GM12878 (cell line): ENCODE results near the gene CEP57. TPM values are rescaled to one million over a fixed set of nuclear protein-coding genes. Genes with fewer than 3 reads are reported as not detected.
A peak's percentile ranks its signal among the peaks of the same experiment; 100 is the strongest.

ENCODE experiments used
- ATAC-seq: fragments of 200-7000 bp; cut with Tn5 transposase; 3 replicates; pipeline ENCODE4 v1.9.1; 2020; ENCODE audit warnings: mild to moderate bottlenecking, moderate library complexity
- BruUV-seq: library from RNA; stranded (reverse); fragments of 400-500 nt; replicated peaks from 2 replicates; lab custom pipeline; 2021; lab: Mats Ljungman, UMichigan
- CTCF ChIA-PET: fragments of 300-600 bp; sonication (Branson Sonifier 250); formaldehyde crosslinking; extraction: SDS; loops from one replicate; lab custom pipeline; 2021; ENCODE audit warnings: inconsistent platforms; lab: Yijun Ruan, JAX
- POLR2A ChIA-PET: fragments of 350-600 bp; formaldehyde crosslinking; extraction: SDS; loops from one replicate; lab custom pipeline; 2021; ENCODE audit warnings: inconsistent platforms; lab: Charles Lee
- RAD21 ChIA-PET: fragments of 300-600 bp; sonication (Branson Sonifier 250); formaldehyde crosslinking; loops from one replicate; lab custom pipeline; 2023; ENCODE audit warnings: antibody characterized with exemption; ENCODE audit not compliant: unreplicated experiment; lab: Charles Lee
- SMC1A ChIA-PET: fragments of 300-600 bp; sonication (Branson Sonifier 250); formaldehyde crosslinking; loops from one replicate; lab custom pipeline; 2023; ENCODE audit not compliant: unreplicated experiment, uncharacterized antibody; lab: Charles Lee
- DNase-seq: peaks from one replicate; pipeline ENCODE4 v3.0.0-alpha.2; 2011; ENCODE audit warnings: low read depth, low spot score
- FAIRE-seq: peaks from 3 replicates; lab custom pipeline; 2011; peaks lifted over from hg19 to GRCh38; lab: Jason Lieb, UNC
- H2AFZ ChIP-seq: 2 replicates; pipeline ENCODE4 v1.6.0; 2011; ENCODE audit warnings: low read depth, low read length, control low read depth; ENCODE audit not compliant: control insufficient read depth
- H3K27ac ChIP-seq: 2 replicates; pipeline ENCODE4 v1.5.1; 2011; ENCODE audit warnings: control low read depth; ENCODE audit not compliant: control insufficient read depth, insufficient read depth
- H3K27me3 ChIP-seq, 2 experiments: replicated peaks in 1 of 2; 2 replicates each; pipeline versions ENCODE4 v1.6.0 to v1.6.1; 2011; ENCODE audit warnings: low read length in 1 of 2; ENCODE audit not compliant: control insufficient read depth in 2 of 2, insufficient read depth in 2 of 2
- H3K36me3 ChIP-seq, 2 experiments: 2 replicates each; pipeline ENCODE4 v1.5.1; 2011; ENCODE audit warnings: low read length in 1 of 2; ENCODE audit not compliant: control insufficient read depth in 2 of 2, insufficient read depth in 2 of 2
- H3K4me1 ChIP-seq: 2 replicates; pipeline ENCODE4 v1.6.1; 2011; ENCODE audit warnings: mild to moderate bottlenecking, low read length, moderate library complexity, mixed read lengths; ENCODE audit not compliant: control insufficient read depth, insufficient read depth
- H3K4me2 ChIP-seq: 2 replicates; pipeline ENCODE4 v1.6.0; 2011; ENCODE audit warnings: control low read depth; ENCODE audit not compliant: control insufficient read depth, insufficient read depth
- H3K4me3 ChIP-seq: fragments of 200-600 bp; sonication (generic); 2 replicates; pipeline ENCODE4 v1.5.1; 2016
- H3K79me2 ChIP-seq: 2 replicates; pipeline ENCODE4 v1.6.0; 2011; ENCODE audit warnings: low read length; ENCODE audit not compliant: control insufficient read depth, insufficient read depth
- H3K9ac ChIP-seq: 2 replicates; pipeline ENCODE4 v1.8.0; 2011; ENCODE audit warnings: low read length, control low read depth, mixed read lengths; ENCODE audit not compliant: control insufficient read depth, insufficient read depth
- H3K9me3 ChIP-seq: replicated peaks from 3 replicates; pipeline ENCODE4 v1.5.1; 2011; ENCODE audit warnings: mild to moderate bottlenecking, low read length; ENCODE audit not compliant: control insufficient read depth, insufficient read depth
- H4K20me1 ChIP-seq: 2 replicates; pipeline ENCODE4 v1.6.0; 2011; ENCODE audit not compliant: control insufficient read depth, insufficient read depth
- ATF2 ChIP-seq: IDR thresholded peaks from 2 replicates; pipeline ENCODE4 v1.6.1; 2012; ENCODE audit warnings: low read length, inconsistent platforms
- BCL11A ChIP-seq: IDR thresholded peaks from 2 replicates; pipeline ENCODE4 v1.6.1; 2011; ENCODE audit warnings: low read depth, low read length
- BCLAF1 ChIP-seq: fragments of 450-650 bp; IDR thresholded peaks from 2 replicates; pipeline ENCODE4 v1.6.1; 2017; ENCODE audit warnings: antibody characterized with exemption, mild to moderate bottlenecking, moderate library complexity
- CBX5 ChIP-seq: sonication (generic); IDR thresholded peaks from 2 replicates; pipeline ENCODE4 v1.6.1; 2016; ENCODE audit warnings: low read depth, moderate library complexity, mild to moderate bottlenecking, inconsistent platforms
- CHD2 ChIP-seq: IDR thresholded peaks from 2 replicates; pipeline ENCODE4 v1.6.1; 2011; ENCODE audit warnings: low read depth, low read length, improper control_type of control experiment, borderline replicate concordance
- CHD4 ChIP-seq: fragments of 200-600 bp; sonication (generic); IDR thresholded peaks from 2 replicates; pipeline ENCODE4 v1.6.1; 2016; ENCODE audit warnings: mild to moderate bottlenecking
- ESRRA ChIP-seq: IDR thresholded peaks from 2 replicates; pipeline ENCODE4 v1.6.1; 2012; ENCODE audit warnings: mild to moderate bottlenecking, low read length, improper control_type of control experiment
- IRF5 ChIP-seq: fragments of 450-650 bp; IDR thresholded peaks from 2 replicates; pipeline ENCODE4 v1.6.1; 2017; ENCODE audit warnings: borderline replicate concordance
- JUND ChIP-seq: IDR thresholded peaks from 2 replicates; pipeline ENCODE4 v1.6.1; 2012; ENCODE audit warnings: low read depth, mild to moderate bottlenecking, low read length, improper control_type of control experiment, moderate library complexity
- MXI1 ChIP-seq: fragments of 150-350 bp; IDR thresholded peaks from 2 replicates; pipeline ENCODE4 v1.6.1; 2011; ENCODE audit warnings: low read depth, mild to moderate bottlenecking, inconsistent platforms, low read length, improper control_type of control experiment
- MYC ChIP-seq: IDR thresholded peaks from 2 replicates; pipeline ENCODE4 v1.6.1; 2011; ENCODE audit warnings: mild to moderate bottlenecking, low read length, moderate library complexity, inconsistent platforms; ENCODE audit not compliant: insufficient read depth, insufficient replicate concordance, insufficient read length, severe bottlenecking
- PML ChIP-seq: IDR thresholded peaks from 2 replicates; pipeline ENCODE4 v1.6.1; 2012; ENCODE audit warnings: low read length, inconsistent platforms
- RCOR1 ChIP-seq: conservative IDR thresholded peaks from 2 replicates; pipeline ENCODE4 v1.6.1; 2012; ENCODE audit warnings: low read depth, low read length, improper control_type of control experiment
- SMC3 ChIP-seq: IDR thresholded peaks from 2 replicates; pipeline ENCODE4 v1.6.1; 2011; ENCODE audit warnings: low read length, improper control_type of control experiment, borderline replicate concordance
- STAT3 ChIP-seq: IDR thresholded peaks from 2 replicates; pipeline ENCODE4 v1.6.1; 2011; ENCODE audit warnings: low read depth, low read length, improper control_type of control experiment
- SUPT20H ChIP-seq: IDR thresholded peaks from 2 replicates; pipeline ENCODE4 v1.6.1; 2011; ENCODE audit warnings: low read depth, mild to moderate bottlenecking, low read length, moderate library complexity, borderline replicate concordance; ENCODE audit not compliant: control insufficient read depth
- WGBS: methylation state at CpG from one replicate; pipeline ENCODE4 v1.1.6; 2016; ENCODE audit warnings: low lambda C conversion rate; ENCODE audit not compliant: insufficient replicate concordance, insufficient coverage; ENCODE audit errors: missing lambda C conversion rate; 5-methylcytosine and 5-hydroxymethylcytosine counted together
- in situ Hi-C: fragments of 300-500 bp; cut with MboI; formaldehyde crosslinking; loops from 9 replicates; pipeline ENCODE4 v1.14.3; 2018; ENCODE audit warnings: mixed read lengths
- intact Hi-C: fragments of 100-400 bp; cut with micrococcal nuclease; formaldehyde crosslinking; loops from one replicate; pipeline ENCODE4 v1.14.2; 2022; ENCODE audit not compliant: unreplicated experiment
- polyA plus RNA-seq, 11 experiments: library from polyadenylated mRNA; depleted of rRNA in 4 of 11; unstranded in 6 of 11; stranded (reverse) in 5 of 11; fragments of >200 nt; fragmentation: Nextera tagmentation in 4 of 11; fragmentation: Illumina TruSeq in 1 of 11; extraction: Ambion mirVana in 4 of 11; extraction: Trizol in 1 of 11; gene quantifications; 1 replicate in 1 of 11; 2 replicates in 10 of 11; pipeline versions ENCODE4 v1.2.1 to v1.2.3, GENCODE V29; 2011 to 2016; ENCODE audit warnings: inconsistent platforms in 2 of 11, missing spikeins in 2 of 11, low read depth in 1 of 11
- total RNA-seq, 4 experiments: library from RNA; depleted of rRNA in 3 of 4; stranded (reverse); fragments of >200 nt in 3 of 4; fragmentation: Illumina TruSeq in 1 of 4; extraction: Trizol in 1 of 4; gene quantifications; 2 replicates each; pipeline versions ENCODE4 v1.2.1 to v1.2.3, GENCODE V29; 2013 to 2021

CEP57 gene
- total and polyA plus RNA-seq, 10 of the 15 experiments (the other 5 are each of a cell fraction or from before 2014, with no cell fraction given), result 19.4 to 85.4 (median 56.8) TPM

- no peak overlapping the region for H2AFZ ChIP-seq
- 75% methylated on average over 4 of the region's 4 CpGs for WGBS
- no peak for TF ChIP-seq IRF5
- TF ChIP-seq CBX5, result no peak
- TF ChIP-seq SMC3, result no peak
- no peak for TF ChIP-seq ESRRA
- no peak for TF ChIP-seq PML
- TF ChIP-seq BCLAF1, result no peak
- TF ChIP-seq RCOR1, result no peak
- TF ChIP-seq CHD4, result no peak
- TF ChIP-seq MXI1, result no peak
- no peak for TF ChIP-seq BCL11A
- no peak for TF ChIP-seq SUPT20H
- TF ChIP-seq JUND, result no peak
- TF ChIP-seq ATF2, result no peak
- TF ChIP-seq MYC, result no peak
- no peak for TF ChIP-seq CHD2
- no peak for TF ChIP-seq STAT3
- intact Hi-C loops (loop anchor here (5.0 kb wide), 2 partner anchors 129 to 634 kb away; partner anchors contain the start of gene MTMR2), in situ Hi-C loops (loop anchor here (5.0 kb wide), 1 partner anchor 594 kb away; the partner anchor contains the start of gene CCDC82)
- peaks cover 81% of the 10 kb centered on the region for H3K79me2 ChIP-seq
- peak overlapping the region; percentile 46 for H3K4me2 ChIP-seq
- ChIA-PET CTCF (interaction anchor here (0.7 to 2.8 kb wide), 8 partner anchors 9 to 715 kb away, joined by 3 to 15 read pairs (median 6); no protein-coding TSS in a partner anchor), RAD21 (interaction anchor here (0.7 kb wide), 1 partner anchor 129 kb away, joined by 3 read pairs; no protein-coding TSS in a partner anchor), SMC1A (interaction anchor here (0.6 to 5.6 kb wide), 11 partner anchors 14 to 601 kb away, joined by 3 to 37 read pairs (median 3); no protein-coding TSS in a partner anchor), POLR2A (interaction anchor here (0.6 to 5.5 kb wide), 6 partner anchors 10 to 726 kb away, joined by 3 to 23 read pairs (median 3); partner anchors contain the start of genes MAML2 and SRSF8)
- 0 out of 2 replicates have a peak, but pooled peaks cover 3% of the 10 kb centered on the region for H3K4me1 ChIP-seq
- no peak overlapping the region for H3K9ac ChIP-seq
- H3K4me3 ChIP-seq, result peak overlapping the region; percentile 87; the same call in 1 of the 2 replicates
- H3K9me3 ChIP-seq, result no peaks in the 10 kb centered on the region
- no peaks in the 10 kb centered on the region for H4K20me1 ChIP-seq
- ATAC-seq (no peak), DNase-seq (no peak), FAIRE-seq (no peak)
- no peak overlapping the region for H3K27ac ChIP-seq
- BruUV-seq, result no TSS peak
- H3K27me3 ChIP-seq, result no peaks in the 10 kb centered on the region
- H3K36me3 ChIP-seq, result no peaks in the 10 kb centered on the region
These were observed 2.8 kb downstream of the CEP57 start for GRCh38 chr11:95793116-95793515.
